ENCODE data around the gene IER3.

Gene IER3

DNA sequence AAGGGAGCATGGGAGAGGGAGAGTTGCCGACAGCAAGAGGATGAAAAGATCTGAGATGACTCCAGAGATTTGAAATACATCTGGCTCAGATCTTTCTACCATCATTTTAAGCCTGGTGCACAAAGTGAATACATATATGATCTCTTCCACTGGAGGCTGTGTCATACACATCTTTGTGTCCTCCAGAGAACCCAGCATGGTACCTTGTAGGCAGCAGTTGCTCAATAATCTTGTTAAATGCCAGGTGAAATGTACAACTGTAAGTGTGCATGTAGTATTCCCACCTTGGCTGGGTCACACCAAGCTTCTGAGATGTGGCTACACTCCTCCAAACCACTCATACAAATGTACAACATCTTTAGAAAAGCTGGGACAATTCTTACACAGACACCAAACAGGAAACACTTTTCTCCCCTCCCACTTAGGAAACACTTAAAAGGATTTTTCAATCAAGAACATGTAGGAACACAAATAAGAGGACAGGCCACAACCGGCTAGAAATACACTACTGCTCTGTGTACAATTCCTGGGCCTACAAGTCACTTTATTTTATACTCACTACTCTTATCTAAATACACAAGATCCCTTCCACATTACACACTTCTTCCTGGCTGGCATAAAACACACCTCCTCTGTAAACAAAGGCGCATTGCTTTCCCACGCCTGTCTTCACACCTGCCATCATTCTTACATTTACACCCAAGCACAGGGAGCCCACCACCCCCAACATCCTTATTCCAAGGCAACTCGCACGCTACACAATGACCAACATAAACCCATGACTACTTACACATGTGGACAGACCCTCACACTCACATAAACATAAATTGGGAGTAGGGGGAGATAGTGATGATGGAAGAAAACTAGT is 3.8 kb upstream of the IER3 start:
- no peak for ATAC-seq
- DNase-seq, result no peak

DNA sequence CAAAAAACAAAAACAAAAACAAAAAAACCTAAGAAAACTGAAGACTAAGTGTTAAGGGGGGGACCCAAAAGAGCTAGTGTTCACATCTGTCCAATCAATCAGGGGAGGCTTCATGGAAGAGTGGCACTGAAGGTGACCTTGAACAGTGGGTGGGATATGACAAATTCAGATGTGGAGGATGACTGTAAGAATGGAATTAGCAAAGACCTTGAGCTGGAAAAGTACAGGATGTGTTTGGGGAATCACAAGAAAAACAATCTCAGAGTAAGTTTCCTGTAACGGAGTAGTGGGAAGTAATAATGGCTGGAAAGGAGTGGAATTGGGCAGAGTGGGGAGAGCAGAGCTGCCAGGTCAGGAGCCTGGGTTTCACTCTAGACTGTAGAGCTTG is 2.9 kb upstream of the IER3 start:
- DNase-seq, result no peak
- no peak for ATAC-seq

DNA sequence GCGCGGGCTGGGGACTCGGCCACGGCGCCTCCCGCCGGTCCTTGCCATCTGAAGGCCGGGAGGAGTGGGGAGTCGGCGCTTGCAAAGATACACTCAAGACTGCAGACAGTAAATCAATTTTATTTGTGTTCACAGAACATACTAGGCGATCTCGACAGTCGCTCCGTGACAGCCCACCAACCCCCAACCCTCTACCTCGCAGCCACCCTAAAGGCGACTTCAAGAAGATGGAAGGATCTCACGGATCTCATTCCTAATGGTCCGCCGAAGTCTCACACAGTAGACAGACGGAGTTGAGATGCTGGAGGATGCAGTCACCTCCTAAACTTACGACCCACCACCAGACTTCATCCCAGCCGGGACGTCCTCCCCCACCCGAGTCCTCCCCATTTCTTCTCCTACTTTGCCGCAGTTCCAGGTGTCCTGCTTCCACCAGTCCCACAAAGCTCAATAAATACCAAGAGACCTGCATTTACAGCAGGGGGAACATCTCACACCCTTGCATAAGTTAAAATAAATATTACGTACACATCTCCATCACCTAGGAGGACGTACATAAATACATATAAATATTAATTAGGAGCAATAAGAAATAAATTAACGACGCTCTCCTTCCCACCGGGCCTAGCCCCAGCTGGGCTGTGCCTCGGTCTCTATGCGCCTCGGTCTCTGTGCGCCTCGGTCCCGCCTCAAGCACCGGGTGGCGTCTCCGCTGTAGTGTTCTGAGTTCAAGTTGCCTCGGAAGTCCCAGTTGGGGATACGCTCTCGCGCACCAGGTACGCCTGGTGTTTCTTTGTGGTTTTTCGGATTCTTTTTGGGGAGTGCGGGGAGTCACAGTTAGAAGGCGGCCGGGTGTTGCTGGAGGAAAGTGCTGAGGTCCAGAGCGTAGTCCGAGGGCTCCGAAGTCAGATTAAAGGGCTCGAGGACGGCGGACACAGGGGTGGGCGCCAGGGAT is 971 bp downstream of the IER3 start:
- DNase-seq, result peak; percentile 45

DNA sequence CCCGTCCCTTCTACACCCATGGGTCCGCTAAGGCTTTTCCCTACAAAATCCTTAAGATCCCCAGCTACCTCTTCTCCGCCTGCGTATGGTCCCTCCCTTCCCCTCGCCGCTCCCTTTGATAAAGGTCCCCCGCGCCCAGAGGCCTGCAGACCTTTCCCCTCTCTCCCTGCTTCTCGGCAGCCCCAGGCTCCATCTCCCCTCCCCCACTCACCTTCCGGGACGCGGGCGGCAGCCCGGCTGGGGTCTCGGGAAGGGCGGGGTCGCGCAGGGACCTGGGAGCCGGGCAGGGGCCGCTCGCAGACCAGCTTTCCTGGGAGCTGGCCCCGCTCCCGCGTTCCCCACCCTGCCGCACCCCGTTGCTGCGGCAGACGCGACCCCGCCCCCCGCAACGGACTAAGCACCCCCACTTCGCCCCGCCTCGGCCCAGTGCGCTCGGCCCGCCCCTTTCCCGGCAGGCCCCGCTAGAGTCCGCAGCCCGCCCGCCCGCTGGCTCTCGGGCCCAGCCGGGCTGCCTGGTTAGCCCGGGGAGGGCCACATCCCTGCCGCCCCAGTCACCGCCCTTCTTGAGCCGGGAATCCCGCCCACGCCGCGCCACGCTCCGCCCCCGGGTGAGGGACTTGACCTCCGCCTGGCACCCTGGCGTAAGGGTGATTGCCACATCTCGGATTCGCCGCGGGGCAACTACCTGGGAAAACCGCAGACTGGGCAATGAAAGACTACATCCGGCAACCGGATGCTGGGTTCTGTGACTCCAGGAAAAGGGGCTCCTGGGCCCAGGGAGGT is 1.8 kb downstream of the IER3 start, which contains the start of gene FLOT1:
Gene FLOT1, minus strand, starts transcription at position 372 of the 783 bp plus-strand sequence. CDS start 498 bp downstream, outside the sequence.
- DNase-seq (peak; percentile 99), ATAC-seq (peak; percentile 79)

More for the DNA sequence above, 971 bp downstream of the IER3 start:
- no peak for ATAC-seq

DNA sequence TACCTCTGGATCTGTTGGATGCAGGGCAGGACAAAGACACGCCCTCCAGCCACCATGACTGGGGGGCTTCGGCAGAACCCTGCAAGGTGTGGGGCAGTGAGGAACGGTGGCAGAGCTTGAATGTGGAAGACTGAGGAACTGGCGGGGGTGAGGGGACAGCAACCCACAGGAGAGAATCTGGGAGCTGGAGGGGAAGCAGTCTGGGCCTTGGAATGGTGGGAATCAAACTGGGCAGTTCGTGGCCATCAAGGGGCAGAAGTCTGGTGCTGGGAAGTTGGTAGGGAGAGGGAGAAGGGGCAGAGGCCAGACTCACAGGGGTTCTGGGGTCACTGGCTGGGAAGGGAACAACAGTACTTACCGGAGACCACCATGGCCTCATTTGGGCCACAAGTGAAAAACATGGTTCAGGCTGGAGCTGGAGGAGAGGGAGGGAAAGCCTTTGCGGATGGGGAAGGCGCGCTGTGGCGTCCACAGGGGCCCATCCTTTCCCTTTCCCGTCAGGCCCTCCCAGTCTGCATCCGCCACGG is 2.5 kb downstream of the IER3 start:
- no peak for ATAC-seq

DNA sequence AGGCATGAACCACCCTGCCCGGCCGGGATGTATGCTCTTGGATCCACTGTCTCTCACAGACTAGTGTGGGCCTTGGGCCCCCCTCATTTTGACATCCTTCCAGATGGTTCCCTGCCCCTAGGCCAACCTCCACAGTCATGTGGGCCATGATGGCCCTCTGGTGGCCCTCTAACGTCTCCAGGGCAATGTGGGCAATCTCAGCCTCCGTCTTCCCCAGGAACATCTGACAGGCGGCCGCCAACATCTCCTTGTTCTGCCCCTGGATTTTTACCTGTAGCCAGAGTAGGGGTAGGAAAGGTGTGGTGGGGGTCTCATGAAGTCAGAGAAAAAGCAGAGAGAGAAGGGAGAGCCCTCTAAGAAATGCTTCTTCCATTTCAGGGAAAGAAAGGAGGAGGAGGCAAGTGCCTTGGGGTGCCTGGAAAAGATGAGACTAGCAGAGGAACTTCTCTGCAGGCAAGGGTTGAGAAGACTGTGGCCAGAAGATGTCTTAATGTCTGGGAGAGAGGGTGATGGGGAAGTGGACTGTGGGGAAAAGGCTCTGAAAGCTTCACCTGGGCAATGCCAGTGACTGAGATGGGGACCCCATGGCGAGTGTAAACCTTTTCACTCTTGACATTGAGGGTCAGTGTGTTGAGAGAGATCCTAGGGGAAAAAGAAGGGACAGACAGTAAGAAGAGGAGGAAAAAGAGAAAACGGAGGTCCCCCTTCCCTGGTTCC is 3.1 kb downstream of the IER3 start:
- ATAC-seq (no peak), DNase-seq (peak; percentile 48)

More for the DNA sequence above, 2.5 kb downstream of the IER3 start:
- DNase-seq, result no peak

DNA sequence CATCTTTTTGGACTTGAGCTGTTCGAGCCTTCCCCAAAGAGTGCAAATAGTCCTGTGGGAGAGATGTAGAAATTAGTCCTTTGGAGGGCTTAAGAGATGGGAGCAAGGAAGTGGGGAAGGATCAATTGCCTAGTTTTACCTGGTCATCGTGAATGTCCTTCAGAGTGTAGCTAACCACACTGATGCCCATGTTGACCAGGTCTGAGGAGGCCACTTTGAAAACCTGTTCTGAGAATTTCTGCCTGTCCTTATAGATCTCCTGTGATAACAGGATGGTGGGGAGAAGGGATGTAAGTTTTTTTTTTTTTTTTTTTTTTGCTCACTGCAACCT is 3.8 kb downstream of the IER3 start:
- no peak for DNase-seq

DNA sequence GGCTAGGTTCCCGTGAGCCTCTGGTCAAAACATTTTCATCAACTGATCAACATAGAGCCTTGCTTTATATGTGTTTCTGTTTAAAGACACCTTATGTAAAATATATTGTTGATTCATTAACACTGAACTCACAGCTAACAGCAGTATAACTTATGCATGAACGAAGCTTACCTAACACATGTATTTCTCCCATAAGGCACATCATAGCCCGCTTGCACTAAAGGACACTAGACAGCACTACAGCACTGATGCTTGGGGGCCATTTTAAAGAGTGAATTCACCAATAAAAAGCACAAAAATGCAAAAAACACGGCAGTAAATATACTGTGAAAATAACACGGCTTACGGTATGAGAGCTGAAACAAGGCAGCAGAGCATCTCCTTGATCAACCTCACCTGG is 5.8 kb downstream of the IER3 start:
- DNase-seq (no peak), ATAC-seq (no peak)

More for the DNA sequence above, 3.8 kb downstream of the IER3 start:
- ATAC-seq, result no peak

DNA sequence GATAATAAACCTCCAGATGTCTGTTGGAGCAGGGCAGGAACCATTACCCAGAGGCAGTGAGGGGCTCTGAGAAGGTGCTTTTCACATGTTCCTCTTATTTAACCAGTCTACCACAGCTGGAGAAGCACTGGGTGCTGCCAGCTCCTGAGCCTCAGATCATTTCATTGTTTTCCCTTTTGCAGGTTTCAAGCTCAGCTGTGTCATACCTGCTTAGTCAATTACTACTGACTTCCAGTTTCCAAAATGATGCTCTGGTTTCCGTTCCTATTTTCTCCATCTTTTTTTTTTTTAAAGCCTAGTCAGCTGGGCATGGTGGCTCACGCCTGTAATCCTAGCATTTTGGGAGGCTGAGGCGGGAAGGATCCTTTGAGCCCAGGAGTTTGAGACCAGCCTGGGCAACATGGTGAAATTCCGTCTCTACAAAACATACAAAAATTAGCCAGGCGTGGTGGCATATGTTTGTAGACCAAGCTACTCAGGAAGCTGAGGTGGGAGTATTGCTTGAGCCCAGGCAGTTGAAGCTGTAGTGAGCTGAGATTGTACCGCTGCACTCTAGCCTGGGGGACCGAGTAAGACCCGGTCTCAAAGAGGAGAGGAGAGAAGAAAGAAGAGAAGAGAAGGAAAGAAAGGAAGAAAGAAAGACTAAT is 8.6 kb downstream of the IER3 start:
- ATAC-seq (peak; percentile 19), DNase-seq (no peak)

DNA sequence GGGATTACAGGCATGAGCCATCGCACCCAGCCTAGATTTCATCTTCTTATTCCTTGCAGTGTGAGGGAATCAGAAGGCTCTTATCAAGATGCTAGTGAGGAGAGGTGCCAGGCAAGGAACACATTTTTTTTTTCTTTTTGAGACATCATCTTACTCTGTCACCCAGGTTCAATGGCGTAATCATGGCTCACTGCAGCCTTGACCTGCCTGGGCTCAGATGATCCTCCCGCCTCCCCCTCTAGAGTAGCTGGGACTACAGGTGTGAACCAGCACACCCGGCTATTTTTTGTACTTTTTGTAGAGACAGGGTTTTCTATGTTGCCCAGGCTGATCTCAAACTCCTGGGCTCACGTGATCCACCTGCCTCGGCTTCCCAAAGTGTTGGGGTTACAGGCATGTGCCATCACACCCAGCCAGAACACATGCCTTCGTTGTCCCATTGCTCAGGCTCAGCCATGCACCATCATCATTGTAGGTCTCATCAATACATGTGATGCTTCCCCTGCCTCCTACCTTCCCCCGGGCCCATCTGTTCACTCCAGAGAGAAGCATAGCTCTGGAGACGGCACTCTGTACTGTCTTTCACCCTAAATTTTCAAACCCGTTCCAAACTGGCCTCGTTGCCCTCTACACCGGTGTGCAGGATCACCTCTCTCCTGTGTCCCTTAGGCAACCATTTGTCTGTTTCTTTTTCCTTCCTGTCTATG is 12.0 kb downstream of the IER3 start:
- no peak for ATAC-seq
- DNase-seq, result no peak

DNA sequence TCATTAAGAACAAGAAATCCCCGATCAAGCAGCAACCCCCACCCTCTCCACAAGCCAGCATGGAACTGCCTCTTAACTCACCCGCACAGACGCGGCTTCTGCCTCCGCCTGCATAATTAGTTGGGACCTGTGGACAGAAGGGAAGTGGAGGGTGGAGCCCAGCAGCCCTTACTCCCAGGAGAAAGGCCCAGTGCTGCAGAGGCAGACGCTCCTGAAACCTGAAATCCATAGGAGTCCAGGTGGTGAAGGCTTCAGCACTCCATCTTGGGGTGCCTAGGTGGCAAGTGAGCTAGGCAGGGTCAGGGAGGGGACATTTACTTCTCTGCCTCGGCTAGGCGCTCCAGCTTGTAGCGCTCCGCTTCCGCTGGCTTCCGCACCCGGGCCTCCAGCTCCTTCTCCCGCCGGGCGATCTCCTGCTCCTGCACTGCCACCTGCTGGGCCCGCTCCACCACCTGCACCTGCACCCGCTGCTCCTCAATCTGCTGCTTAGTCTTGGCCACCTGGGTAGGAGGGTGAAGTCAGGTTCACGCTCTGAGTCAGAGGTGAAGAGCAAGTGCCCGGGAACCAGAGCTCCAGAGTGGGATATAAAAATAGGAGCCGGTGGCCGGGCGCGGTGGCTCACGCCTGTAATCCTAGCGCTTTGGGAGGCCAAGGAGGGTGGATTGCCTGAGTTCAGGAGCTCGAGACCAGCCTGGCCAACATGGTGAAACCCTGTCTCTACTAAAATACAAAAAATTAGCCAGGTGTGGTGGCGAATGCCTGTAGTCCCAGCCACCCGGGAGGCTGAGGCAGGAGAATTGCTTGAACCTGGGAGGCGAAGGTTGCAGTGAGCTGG is 13.5 kb downstream of the IER3 start:
- ATAC-seq (peak; percentile 84), DNase-seq (peak; percentile 88)

DNA sequence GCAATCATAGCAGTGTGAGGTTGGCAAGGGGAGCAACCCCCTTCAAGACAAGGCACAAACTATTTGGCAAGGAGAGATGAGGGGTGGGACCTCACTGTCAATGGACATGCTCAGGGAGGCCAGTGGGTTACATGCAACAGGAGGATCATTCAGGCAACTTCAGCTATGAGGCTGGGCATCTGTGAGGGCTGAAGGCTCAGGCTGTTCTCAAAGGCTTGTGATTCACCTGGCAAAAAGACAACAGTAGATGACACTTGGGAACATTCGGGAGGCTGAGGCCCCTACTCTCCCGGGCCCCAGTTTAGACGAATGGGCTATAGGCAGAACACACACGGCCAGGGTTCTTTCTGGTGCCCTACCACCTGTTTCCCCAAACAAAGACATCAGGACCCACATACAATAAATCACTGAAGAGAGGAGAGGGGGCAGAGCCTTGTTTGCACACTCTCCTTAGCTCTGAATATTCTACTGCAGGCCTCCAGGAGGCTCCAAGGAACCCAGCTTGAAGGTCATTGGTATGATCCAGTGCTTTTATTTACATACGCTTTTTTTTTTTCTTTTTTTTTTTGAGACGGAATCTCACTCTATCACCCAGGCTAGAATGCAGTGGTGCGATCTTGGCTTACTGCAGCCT is 16.3 kb downstream of the IER3 start:
- DNase-seq (no peak), ATAC-seq (no peak)

DNA sequence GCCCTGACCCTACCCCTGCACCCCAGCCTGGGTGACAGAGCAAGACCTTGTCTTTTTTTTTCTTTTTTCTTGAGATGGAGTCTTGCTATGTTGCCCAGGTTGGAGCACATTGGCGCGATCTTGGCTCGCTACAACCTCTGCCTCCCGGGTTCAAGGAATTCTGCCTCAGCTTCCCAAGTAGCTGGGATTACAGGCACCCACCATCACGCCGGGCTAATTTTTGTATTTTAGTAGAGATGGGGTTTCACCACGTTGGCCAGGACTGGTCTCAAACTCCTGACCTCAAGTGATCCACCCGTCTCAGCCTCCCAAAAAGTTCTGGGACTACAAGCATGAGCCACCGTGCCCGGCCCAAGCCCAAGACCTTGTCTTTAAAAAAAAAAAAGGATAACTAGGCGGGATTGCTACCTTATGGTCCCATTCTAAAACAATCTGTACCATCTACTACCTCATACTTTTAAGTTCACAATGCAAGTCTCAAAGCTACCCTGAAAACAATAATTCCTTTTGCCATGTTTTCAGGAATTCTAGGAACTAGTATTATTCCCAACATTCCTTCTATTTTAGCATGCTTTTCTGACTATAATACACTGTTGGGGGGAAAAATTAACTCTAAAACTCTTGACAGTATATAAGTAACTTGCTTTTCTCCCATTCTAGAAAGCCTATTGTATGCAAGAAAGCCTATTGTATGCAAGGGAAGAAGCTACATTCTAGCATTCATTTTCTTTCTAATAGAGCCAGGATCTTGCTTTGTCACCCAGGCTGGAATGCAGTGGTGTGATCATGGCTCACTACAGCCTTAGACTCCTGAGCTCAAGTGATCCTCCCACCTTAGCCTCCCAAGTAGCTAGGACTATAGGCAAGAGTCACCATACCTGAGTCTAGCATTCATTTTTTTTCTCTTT is 17.6 kb downstream of the IER3 start:
- DNase-seq, result no peak

DNA sequence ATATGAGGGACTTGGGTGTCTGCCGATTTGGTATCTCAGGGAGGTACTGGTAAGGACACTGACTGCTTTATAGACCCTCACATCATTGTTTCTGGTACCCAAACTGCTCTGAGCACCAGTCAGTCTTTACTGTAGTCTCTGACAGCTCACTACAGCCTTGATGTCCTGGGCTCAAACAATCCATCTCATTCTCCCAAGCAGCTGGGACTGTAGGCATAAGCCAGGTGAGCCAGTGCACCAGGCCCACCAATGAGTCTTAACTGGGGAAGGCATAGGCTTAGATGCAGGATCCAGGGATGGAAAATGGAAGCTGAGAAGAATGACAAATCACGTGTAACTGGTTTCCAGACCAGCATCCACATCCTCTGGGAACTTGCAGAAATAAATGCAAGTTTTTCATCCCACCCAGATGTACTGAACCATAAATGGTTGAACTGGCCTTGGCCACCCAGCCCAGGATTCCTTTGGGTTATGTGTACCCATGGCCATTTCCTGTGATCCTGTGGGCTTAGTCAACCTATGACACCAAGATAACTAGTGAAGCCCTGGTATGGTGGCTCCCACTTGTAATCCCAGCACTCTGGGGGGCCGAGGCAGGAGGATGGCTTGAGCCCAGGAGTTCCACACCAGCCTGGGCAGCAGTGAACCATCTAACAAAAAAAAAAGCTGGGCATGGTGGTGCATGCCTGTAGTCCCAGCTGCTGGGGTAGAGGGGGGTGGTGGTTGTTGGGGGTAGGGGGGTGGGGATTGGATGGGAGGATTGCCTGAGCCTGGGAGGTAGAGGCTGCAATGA is 18.4 kb downstream of the IER3 start:
- ATAC-seq (no peak), DNase-seq (no peak)

More for the DNA sequence above, 17.6 kb downstream of the IER3 start:
- ATAC-seq, result no peak

DNA sequence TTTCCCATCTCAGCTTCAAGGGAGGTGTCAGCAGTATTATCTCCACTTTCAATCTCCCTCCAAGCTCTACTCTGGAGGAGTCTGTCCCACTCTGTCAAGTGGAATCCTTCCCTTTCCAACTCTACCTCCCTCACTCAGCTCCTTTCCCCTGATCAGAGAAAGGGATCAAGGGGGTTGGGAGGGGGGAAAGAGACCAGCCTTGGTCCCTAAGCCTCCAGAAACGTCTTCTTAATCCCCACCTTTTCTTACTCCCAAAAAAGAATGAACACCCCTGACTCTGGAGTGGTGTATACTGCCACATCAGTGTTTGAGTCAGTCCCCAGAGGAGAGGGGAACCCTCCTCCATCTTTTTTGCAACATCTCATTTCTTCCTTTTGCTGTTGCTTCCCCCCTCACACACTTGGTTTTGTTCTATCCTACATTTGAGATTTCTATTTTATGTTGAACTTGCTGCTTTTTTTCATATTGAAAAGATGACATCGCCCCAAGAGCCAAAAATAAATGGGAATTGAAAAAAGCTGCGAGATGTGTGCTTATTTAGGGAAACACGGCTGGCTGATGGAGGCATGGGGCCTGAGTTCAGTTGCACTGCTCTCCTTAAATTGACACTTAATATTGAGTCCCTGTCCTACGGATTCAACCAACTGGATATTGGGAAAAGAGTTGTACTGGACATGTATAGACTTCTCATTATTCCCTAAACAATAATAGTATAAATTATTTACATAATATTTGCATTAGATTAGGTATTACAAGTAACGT is 19.3 kb downstream of the IER3 start:
- ATAC-seq, result no peak
- no peak for DNase-seq

All from stimulated activated naive CD8-positive, alpha-beta T cell treated with anti-CD3 and anti-CD28 coated beads, Interleukin-15, Interleukin-2, amounts not matched to agents 100 U/mL and 50 U/mL, for 24 hours (primary cell).